Stimulated activated CD4-positive, alpha-beta T cell treated with anti-CD3 and anti-CD28 coated beads, Interleukin-1b, Interleukin-23, amount 100 ng/mL, for 24 hours (primary cell): Measurements from ENCODE around the gene NEU1.
"Not testable (repeated sequence)": the region's sequence is repeated elsewhere in the genome, so short reads cannot be mapped to it uniquely, and the experiment has no call there.

Experiments used
- DNase-seq, 4 experiments: peaks; one replicate each; pipeline ENCODE4 v3.0.0-alpha.2; 2020; ENCODE audit warnings: low read depth in 4 of 4, low spot score in 1 of 4

NEU1 gene

DNA sequence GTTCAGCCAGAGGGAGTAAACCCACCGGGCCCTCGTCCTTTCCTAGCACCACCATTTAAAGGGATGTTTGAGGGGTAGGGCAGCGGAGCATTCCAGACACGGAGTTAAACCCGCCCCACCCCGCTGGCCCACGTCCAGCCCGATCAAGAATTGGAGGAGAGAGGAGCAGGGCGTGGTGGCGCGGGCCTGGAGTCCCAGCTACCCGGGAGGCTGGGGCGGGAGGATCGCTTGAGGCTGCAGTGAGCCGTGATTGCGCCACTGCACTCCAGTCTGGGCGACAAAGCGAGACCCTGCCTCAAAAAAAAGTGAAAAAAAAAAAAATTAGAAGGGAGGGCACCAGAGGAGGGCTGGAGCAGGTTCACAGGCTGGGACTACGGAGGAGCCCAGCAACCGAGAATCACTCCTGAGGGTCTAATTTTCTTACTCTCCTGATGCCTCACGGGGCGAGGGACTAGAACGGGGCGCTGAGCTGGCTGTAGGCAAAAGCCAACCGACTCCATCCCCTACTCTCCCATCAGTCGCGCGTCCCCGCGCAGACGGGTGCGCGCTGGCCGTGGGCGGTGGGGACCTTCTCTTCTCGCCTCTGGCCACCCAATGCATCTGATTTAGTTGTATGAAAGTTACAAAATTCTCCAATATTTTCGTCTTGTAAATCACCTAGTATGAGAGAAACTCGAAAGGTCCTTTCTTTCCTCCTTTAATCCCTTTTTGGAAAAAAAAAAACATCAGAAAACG lies 41.2 kb downstream of the NEU1 start:
- peak in 2 of 4 experiments; percentile 63 to 65 for DNase-seq

GRCh38 chr6:31820399-31820798 lies 42.2 kb downstream of the NEU1 start:
- not testable (repeated sequence) for DNase-seq

DNA sequence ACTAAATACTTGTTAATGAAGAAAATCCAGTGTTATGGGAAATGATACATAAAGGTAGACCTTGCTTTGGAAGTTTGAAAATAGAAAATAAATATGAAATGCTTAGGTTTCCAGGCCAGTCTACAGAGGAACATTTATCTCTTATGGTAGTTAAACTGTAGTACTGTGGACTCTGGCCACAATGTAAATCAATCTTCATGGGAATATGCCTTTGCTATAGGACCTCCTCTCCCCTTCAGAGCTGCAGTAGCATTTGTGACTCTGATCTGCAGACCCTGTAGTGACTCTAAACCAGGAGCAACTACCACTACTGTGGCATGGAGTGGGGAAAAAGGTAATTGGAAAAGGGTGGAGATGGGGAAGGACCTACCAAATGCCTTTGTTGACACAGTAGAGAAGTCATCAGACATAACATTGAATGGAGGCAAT lies 42.7 kb downstream of the NEU1 start:
- no peak for DNase-seq

DNA sequence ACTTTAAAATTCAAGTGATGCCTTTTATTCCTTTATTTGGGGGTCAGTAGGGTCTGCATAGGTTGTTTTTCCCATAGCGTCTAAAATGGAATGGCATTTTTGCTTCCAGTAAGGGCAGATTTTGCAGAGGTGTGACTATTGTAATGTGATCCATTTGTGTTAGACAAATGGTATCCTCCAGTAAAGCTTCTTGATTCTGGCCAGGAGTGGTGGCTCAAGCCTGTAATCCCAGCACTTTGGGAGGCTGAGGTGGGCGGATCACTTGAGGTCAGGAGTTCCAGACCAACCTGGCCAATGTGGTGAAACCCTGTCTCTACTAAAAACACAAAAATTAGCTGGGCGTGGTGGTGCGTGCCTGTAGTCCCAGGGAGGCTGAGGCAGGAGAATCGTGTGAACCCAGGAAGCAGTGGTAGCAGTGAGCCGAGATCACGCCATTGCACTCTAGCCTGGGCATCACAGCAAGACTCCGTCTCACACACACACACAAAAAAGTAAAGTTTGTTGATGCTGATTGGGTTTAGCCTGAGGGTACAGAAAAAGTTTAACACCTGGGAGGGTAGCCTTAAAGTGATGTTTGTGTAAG lies 44.6 kb downstream of the NEU1 start:
- not testable (repeated sequence) for DNase-seq

- not testable (repeated sequence) for DNase-seq
These were observed 45.3 kb downstream of the NEU1 start for GRCh38 chr6:31817133-31817928.

DNA sequence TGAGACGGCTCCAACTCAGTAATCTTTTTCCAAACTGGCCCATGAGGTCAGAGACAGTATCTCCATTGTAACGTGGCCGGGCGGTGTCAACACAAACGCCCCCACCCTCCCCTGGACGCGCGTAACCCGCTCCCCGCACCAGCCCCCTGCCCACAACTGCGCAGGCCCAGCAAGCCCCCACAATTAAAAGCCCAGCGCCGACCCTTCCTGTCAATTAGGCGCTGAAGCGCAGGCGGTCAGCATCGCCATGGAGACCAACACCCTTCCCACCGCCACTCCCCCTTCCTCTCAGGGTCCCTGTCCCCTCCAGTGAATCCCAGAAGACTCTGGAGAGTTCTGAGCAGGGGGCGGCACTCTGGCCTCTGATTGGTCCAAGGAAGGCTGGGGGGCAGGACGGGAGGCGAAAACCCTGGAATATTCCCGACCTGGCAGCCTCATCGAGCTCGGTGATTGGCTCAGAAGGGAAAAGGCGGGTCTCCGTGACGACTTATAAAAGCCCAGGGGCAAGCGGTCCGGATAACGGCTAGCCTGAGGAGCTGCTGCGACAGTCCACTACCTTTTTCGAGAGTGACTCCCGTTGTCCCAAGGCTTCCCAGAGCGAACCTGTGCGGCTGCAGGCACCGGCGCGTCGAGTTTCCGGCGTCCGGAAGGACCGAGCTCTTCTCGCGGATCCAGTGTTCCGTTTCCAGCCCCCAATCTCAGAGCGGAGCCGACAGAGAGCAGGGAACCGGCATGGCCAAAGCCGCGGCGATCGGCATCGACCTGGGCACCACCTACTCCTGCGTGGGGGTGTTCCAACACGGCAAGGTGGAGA lies 47.4 kb downstream of the NEU1 start, which contains the start of the genes HSPA1A and HSPA1L:
HSPA1A (plus strand) TSS at position 519 of the 814 bp plus-strand sequence; CDS start at position 733, 214 bp downstream.
HSPA1L (minus strand) TSS at position 259 of the 814 bp plus-strand sequence. CDS start 3,311 bp downstream, outside the sequence.
- peak in 1 of 4 experiments; percentile 58 for DNase-seq

DNA sequence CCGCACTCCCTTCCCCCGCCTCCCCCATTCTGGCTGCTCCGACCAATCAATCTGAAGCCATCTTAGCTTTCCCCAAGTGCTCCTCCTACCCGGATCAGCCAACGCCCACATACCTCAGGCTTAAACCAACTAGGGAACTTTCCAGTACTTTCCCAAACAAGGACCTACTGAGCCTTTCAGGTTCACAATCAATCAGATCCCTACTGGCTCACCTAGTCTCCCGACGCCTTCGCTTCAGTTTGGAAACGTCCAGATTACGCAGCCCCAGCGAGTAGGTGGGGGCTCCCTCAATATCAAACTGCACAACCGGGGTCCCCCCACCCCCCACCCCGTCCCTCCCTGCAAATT lies 48.0 kb downstream of the NEU1 start:
- peak in 2 of 4 experiments; percentile 56 to 68 for DNase-seq

- DNase-seq: no peak
These were observed 49.2 kb downstream of the NEU1 start for GRCh38 chr6:31813465-31813849.

GRCh38 chr6:31811645-31812044 lies 51.0 kb downstream of the NEU1 start:
- DNase-seq: no peak

- DNase-seq: not testable (repeated sequence)
These were observed 54.0 kb downstream of the NEU1 start for GRCh38 chr6:31808599-31808998.
